HEK293T (cell line): ENCODE measurements around the gene LOC128125822.

Experiments
- CTCF ChIA-PET: fragments of 350-600 bp; formaldehyde crosslinking; extraction: SDS; loops from one replicate; lab custom pipeline; 2021; ENCODE audit warnings: antibody characterized with exemption, inconsistent platforms; lab: Yijun Ruan, JAX
- POLR2A ChIA-PET: fragments of 350-600 bp; formaldehyde crosslinking; extraction: SDS; loops from one replicate; lab custom pipeline; 2020; ENCODE audit warnings: antibody characterized with exemption, inconsistent platforms; lab: Yijun Ruan, JAX
- DNase-seq: peaks from one replicate; pipeline ENCODE4 v3.0.0; 2012; ENCODE audit warnings: mixed read lengths; ENCODE audit errors: extremely low spot score
- ARNT ChIP-seq: fragments of 450-650 bp; IDR thresholded peaks from 2 replicates; pipeline ENCODE4 v1.6.1; 2017; ENCODE audit warnings: mild to moderate bottlenecking
- BHLHE40 ChIP-seq: fragments of 450-650 bp; IDR thresholded peaks from 2 replicates; pipeline ENCODE4 v1.6.1; 2016; ENCODE audit warnings: mild to moderate bottlenecking, moderate library complexity, borderline replicate concordance
- CTBP1 ChIP-seq: fragments of 450-650 bp; IDR thresholded peaks from 2 replicates; pipeline ENCODE4 v1.6.1; 2016; ENCODE audit warnings: borderline replicate concordance
- ELF4 ChIP-seq: fragments of 450-650 bp; IDR thresholded peaks from 2 replicates; pipeline ENCODE4 v1.6.1; 2017; ENCODE audit warnings: antibody characterized with exemption
- FOXA1 ChIP-seq: fragments of 450-650 bp; IDR thresholded peaks from 2 replicates; pipeline ENCODE4 v1.6.1; 2016; ENCODE audit warnings: mild to moderate bottlenecking
- FOXK2 ChIP-seq: fragments of 450-650 bp; IDR thresholded peaks from 2 replicates; pipeline ENCODE4 v1.6.1; 2016; ENCODE audit warnings: mild to moderate bottlenecking
- FOXM1 ChIP-seq: fragments of 450-650 bp; IDR thresholded peaks from 2 replicates; pipeline ENCODE4 v1.6.1; 2017; ENCODE audit warnings: mild to moderate bottlenecking, borderline replicate concordance
- HDGF ChIP-seq: fragments of 450-650 bp; IDR thresholded peaks from 2 replicates; pipeline ENCODE4 v1.6.1; 2017; ENCODE audit warnings: antibody characterized with exemption, borderline replicate concordance
- L3MBTL2 ChIP-seq: fragments of 450-650 bp; conservative IDR thresholded peaks from 2 replicates; pipeline ENCODE4 v1.6.1; 2016; ENCODE audit warnings: mild to moderate bottlenecking
- LEF1 ChIP-seq: fragments of 450-650 bp; IDR thresholded peaks from 2 replicates; pipeline ENCODE4 v1.6.1; 2017; ENCODE audit warnings: mild to moderate bottlenecking, borderline replicate concordance
- NFRKB ChIP-seq: fragments of 450-650 bp; IDR thresholded peaks from 2 replicates; pipeline ENCODE4 v1.6.1; 2016; ENCODE audit warnings: mild to moderate bottlenecking, moderate library complexity
- SP1 ChIP-seq: fragments of 450-650 bp; IDR thresholded peaks from 2 replicates; pipeline ENCODE4 v1.6.1; 2017
- SUZ12 ChIP-seq: fragments of 450-650 bp; IDR thresholded peaks from 2 replicates; pipeline ENCODE4 v1.6.1; 2016; ENCODE audit warnings: mild to moderate bottlenecking
- TARDBP ChIP-seq: fragments of 450-650 bp; IDR thresholded peaks from 2 replicates; pipeline ENCODE4 v1.6.1; 2016
- ZNF384 ChIP-seq: fragments of 450-650 bp; IDR thresholded peaks from 2 replicates; pipeline ENCODE4 v1.6.1; 2016
- TF ChIP-seq, protein P1 (sequence below): fragments of 450-650 bp; IDR thresholded peaks from 2 replicates; pipeline ENCODE4 v1.6.1; 2016

Gene LOC128125822

DNA sequence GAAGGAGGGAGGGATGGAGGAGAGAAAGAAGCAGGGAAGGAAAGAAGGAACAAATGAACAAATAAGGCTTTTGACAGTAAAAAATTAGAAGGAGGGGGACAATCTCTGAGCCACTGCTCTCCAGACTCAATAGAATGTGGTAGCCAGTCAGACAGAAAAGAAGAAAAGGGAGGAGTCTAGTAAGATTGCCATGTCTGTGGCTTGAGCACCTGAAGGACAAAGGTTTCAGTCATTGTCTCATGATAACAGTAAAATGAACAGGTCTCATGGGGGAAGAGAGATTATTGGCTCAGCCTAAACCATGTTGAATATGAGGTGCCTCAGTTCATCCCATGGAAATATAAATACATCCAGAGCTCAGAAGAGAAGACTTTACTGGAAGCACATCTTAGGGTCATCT is 14.0 kb upstream of the LOC128125822 start:
- DNase-seq: no peak
- ChIA-PET POLR2A (no interaction called here), CTCF (no interaction called here)
- TF ChIP-seq, protein P1, sequence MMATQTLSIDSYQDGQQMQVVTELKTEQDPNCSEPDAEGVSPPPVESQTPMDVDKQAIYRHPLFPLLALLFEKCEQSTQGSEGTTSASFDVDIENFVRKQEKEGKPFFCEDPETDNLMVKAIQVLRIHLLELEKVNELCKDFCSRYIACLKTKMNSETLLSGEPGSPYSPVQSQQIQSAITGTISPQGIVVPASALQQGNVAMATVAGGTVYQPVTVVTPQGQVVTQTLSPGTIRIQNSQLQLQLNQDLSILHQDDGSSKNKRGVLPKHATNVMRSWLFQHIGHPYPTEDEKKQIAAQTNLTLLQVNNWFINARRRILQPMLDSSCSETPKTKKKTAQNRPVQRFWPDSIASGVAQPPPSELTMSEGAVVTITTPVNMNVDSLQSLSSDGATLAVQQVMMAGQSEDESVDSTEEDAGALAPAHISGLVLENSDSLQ: no peak
- no peak for TF ChIP-seq ZNF384
- no peak for TF ChIP-seq TARDBP
- no peak for TF ChIP-seq BHLHE40
- TF ChIP-seq ELF4: no peak
- no peak for TF ChIP-seq HDGF
- no peak for TF ChIP-seq FOXM1
- no peak for TF ChIP-seq SP1
- TF ChIP-seq FOXA1: no peak
- no peak for TF ChIP-seq NFRKB
- TF ChIP-seq L3MBTL2: no peak
- TF ChIP-seq FOXK2: no peak
- TF ChIP-seq CTBP1: no peak
- TF ChIP-seq ARNT: no peak
- TF ChIP-seq LEF1: no peak
- TF ChIP-seq SUZ12: no peak

- DNase-seq: no peak
- ChIA-PET CTCF (no interaction called here), POLR2A (no interaction called here)
- TF ChIP-seq FOXK2 (no peak), FOXA1 (no peak), ZNF384 (no peak), LEF1 (no peak), NFRKB (no peak), ARNT (no peak), SUZ12 (no peak), FOXM1 (no peak), HDGF (no peak), SP1 (no peak), TARDBP (no peak), L3MBTL2 (no peak), ELF4 (no peak), CTBP1 (no peak), BHLHE40 (no peak)
- TF ChIP-seq, protein P1: no peak
Observed at GRCh38 chr6:63560801-63561287, 11.4 kb upstream of the LOC128125822 start.

DNA sequence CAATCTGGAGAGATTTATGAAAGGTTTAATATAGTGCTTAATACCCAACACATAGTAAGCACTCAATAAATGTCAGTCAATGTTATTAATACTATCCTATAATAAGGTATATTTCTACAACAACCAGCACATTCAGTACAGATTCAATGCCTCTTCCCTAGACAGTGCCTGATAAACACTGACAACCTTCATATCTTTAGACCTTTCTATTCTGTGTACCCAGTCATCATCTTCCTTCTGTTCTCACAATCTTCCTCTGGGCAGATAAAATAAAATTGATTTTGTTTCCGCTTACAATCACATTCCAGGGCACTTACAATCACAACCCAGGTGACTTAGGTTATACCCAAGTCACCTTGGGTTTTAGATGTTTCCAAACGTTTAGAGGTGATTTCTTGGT is 11.0 kb upstream of the LOC128125822 start:
- POLR2A ChIA-PET: no interaction called here
- no peak for DNase-seq
- CTCF ChIA-PET: no interaction called here
- TF ChIP-seq ELF4 (no peak), ARNT (no peak), HDGF (no peak), NFRKB (no peak), FOXK2 (no peak), TARDBP (no peak), CTBP1 (no peak), LEF1 (no peak), SP1 (no peak)

DNA sequence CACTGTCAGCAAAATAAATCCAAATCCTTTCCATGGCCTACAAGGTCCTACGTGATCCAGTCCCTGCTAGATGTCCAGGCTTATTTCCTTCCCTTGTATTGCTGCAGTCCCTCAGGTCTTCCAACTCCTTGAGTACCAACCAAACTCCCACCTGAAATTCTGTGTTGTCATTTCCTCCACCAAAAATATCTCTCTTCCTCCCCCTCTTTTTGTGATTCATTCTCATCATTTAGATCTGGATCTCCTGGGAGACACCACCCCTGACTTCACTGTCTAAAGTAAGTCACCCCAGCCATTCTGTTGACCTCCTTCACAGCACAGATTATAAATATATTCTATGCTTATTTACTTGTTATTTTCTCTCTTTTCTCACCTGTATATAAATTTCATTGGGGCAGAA is 9.0 kb upstream of the LOC128125822 start:
- ChIA-PET CTCF (no interaction called here), POLR2A (no interaction called here)
- no peak for TF ChIP-seq LEF1
- no peak for TF ChIP-seq HDGF
- no peak for TF ChIP-seq CTBP1
- TF ChIP-seq, protein P1: no peak
- DNase-seq: no peak

GRCh38 chr6:63565058-63565726 is 7.1 kb upstream of the LOC128125822 start:
- ChIA-PET CTCF (interaction anchor here (0.6 kb wide), 1 partner anchor 28 kb away, joined by 6 read pairs; no protein-coding TSS in a partner anchor), POLR2A (no interaction called here)
- TF ChIP-seq ELF4 (no peak), LEF1 (no peak), NFRKB (no peak), ARNT (no peak), SP1 (no peak), FOXK2 (no peak), BHLHE40 (no peak), FOXM1 (no peak), FOXA1 (no peak), L3MBTL2 (no peak), SUZ12 (no peak), HDGF (no peak), TARDBP (no peak)
- TF ChIP-seq, protein P1: no peak
- no peak for DNase-seq
